Lower leg skin (tissue), 4 donors: Measurements from ENCODE around the gene CCDC33. TPM values are rescaled to one million over a fixed set of nuclear protein-coding genes. Genes with fewer than 3 reads are reported as not detected.

Experiments used
- DNase-seq, 2 donors: peaks; one replicate each; pipeline ENCODE4 v3.0.0-alpha.2; 2019; ENCODE audit warnings: low spot score in 2 of 2
- H3K4me3 ChIP-seq: fragments of 200-600 bp; sonication (generic); 2 replicates; pipeline ENCODE4 v1.5.1; 2017; ENCODE audit warnings: mild to moderate bottlenecking, low read depth; ENCODE audit not compliant: poor library complexity, severe bottlenecking
- CTCF ChIP-seq, 3 donors: fragments of 450-650 bp; IDR thresholded peaks; one replicate each; pipeline ENCODE4 v1.5.1; 2016; ENCODE audit warnings: antibody characterized with exemption in 3 of 3, mild to moderate bottlenecking in 3 of 3, moderate library complexity in 2 of 3
- POLR2A ChIP-seq, 2 donors: fragments of 450-650 bp; IDR thresholded peaks; one replicate each; pipeline ENCODE4 v1.6.1; 2016 to 2017; ENCODE audit warnings: antibody characterized with exemption in 2 of 2, mild to moderate bottlenecking in 1 of 2, moderate library complexity in 1 of 2
- WGBS, 2 donors: methylation state at CpG; one replicate each; pipeline ENCODE4 v1.1.5; 2018; 5-methylcytosine and 5-hydroxymethylcytosine counted together
- intact Hi-C: fragments of 100-400 bp; cut with DNase I; formaldehyde crosslinking; loops from one replicate; pipeline ENCODE4 v1.15.0; 2023; ENCODE audit warnings: low total_unique reads
- total RNA-seq, 4 donors: library from RNA; depleted of rRNA; stranded (reverse); fragments of >200 nt; gene quantifications; one replicate each; pipeline ENCODE4 v1.1.0, GENCODE V29; 2016

CCDC33 gene
- total RNA-seq, 4 donors from 2014 or later, result not detected

GRCh38 chr15:74312445-74313007 lies 76.4 kb downstream of the CCDC33 start:
- no peak for DNase-seq
- TF ChIP-seq CTCF (IDR thresholded peaks at IDR 0.05), result no peak
- 68 to 85% methylated on average over 9 of the region's 9 CpGs for WGBS, 2 donors
- intact Hi-C loops, result no loop called here
- H3K4me3 ChIP-seq, result no peak overlapping the region

- intact Hi-C loops, result no loop called here
- 89 to 91% methylated on average over 7 of the region's 7 CpGs for WGBS, 2 donors
- TF ChIP-seq CTCF (IDR thresholded peaks at IDR 0.05) (no peak), POLR2A (IDR thresholded peaks at IDR 0.05) (no peak)
- H3K4me3 ChIP-seq, result no peak overlapping the region
- DNase-seq, result no peak
These were observed 77.8 kb downstream of the CCDC33 start for GRCh38 chr15:74313889-74314288.

DNA sequence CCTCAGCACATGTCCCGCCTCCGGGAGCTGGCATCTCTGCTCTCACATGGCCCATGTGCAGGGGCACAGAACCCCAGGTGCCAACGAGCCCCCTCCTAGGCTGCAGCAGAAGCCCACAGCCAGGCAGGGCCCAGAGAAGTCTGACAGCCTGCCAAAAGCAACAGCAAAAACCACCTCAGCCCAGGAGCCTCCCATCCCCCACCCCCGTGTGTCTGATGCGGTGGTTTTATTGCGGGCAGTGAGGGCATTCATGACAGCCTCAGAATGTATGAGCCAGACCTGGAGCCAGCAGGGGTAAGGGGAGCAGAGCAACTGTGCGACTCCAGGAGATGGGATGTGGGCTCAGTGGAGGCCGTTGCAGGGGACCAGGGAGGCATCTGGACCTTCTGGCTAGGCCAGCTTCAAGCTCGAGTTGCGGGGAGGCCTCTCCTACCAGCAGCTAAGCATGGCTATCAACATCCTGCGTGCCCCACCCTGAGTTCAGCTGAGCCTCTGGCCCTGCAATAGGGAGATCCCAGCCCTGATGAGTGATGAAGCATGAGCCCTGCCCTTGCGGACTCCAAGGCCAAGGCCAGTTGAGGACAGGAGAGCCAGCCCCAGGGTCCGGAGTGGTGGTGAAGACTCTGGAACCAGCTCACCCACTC lies 78.8 kb downstream of the CCDC33 start:
- no peak for TF ChIP-seq POLR2A (IDR thresholded peaks at IDR 0.05)
- TF ChIP-seq CTCF (IDR thresholded peaks at IDR 0.05), result no peak
- DNase-seq, result no peak
- WGBS, 2 donors, result 67 to 77% methylated on average over 13 of the region's 13 CpGs
- no peak overlapping the region for H3K4me3 ChIP-seq
- intact Hi-C loops, result loop anchor here (5.0 kb wide), 1 partner anchor 188 kb away; no protein-coding TSS in a partner anchor

GRCh38 chr15:74315626-74316025 lies 79.5 kb downstream of the CCDC33 start:
- TF ChIP-seq POLR2A (IDR thresholded peaks at IDR 0.05) (no peak), CTCF (IDR thresholded peaks at IDR 0.05) (no peak)
- intact Hi-C loops, result loop anchor here (5.0 kb wide), 1 partner anchor 188 kb away; no protein-coding TSS in a partner anchor
- no peak overlapping the region for H3K4me3 ChIP-seq
- 77% methylated on average over 5 of the region's 5 CpGs for WGBS, 2 donors
- DNase-seq, result no peak

DNA sequence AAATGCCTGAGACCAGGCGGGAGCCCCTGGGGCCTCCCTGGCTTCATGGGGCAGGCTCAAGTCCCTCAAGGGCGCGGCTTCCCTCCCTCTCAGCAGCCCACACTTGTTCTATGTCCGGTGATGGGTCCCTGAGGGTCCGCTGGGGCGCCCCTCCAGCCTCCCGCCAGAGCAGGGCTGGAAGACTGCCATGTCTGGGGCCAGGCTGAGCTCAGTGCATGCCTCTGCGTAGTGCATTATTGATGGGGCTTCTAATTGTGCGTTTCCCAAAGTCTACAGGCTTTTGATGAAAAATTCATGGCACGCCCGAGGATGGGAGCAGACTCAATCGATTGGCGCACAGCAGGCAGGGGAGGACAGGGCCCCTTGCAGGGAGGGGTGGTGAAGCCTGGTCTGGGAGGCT lies 80.0 kb downstream of the CCDC33 start:
- DNase-seq, result no peak
- TF ChIP-seq CTCF (IDR thresholded peaks at IDR 0.05) (no peak), POLR2A (IDR thresholded peaks at IDR 0.05) (no peak)
- WGBS, 2 donors, result 40 to 54% methylated on average over 13 of the region's 13 CpGs
- intact Hi-C loops, result loop anchor here (5.0 kb wide), 1 partner anchor 189 kb away; no protein-coding TSS in a partner anchor
- H3K4me3 ChIP-seq, result no peak overlapping the region
